Duodenal mucosa (tissue), 2 donors: Measurements from ENCODE around the gene TAS1R1.

Source experiments
- H3K27ac ChIP-seq: one replicate; pipeline ENCODE4 v1.7.0; 2013; ENCODE audit warnings: low read depth, low read length
- H3K27me3 ChIP-seq, 2 donors: one replicate each; pipeline ENCODE4 v1.7.0; 2013; ENCODE audit warnings: low read length in 2 of 2, control low read depth in 1 of 2; ENCODE audit not compliant: insufficient read depth in 2 of 2, control insufficient read depth in 1 of 2
- H3K36me3 ChIP-seq, 2 donors: one replicate each; pipeline ENCODE4 v1.7.0; 2013; ENCODE audit warnings: low read length in 2 of 2, control low read depth in 1 of 2; ENCODE audit not compliant: insufficient read depth in 2 of 2, control insufficient read depth in 1 of 2
- H3K4me1 ChIP-seq, 2 donors: one replicate each; pipeline ENCODE4 v1.7.0; 2013; ENCODE audit warnings: low read length in 2 of 2, control low read depth in 1 of 2; ENCODE audit not compliant: insufficient read depth in 2 of 2, control insufficient read depth in 1 of 2
- H3K4me3 ChIP-seq, 2 donors: one replicate each; pipeline ENCODE4 v1.7.0; 2013; ENCODE audit warnings: low read length in 2 of 2, low read depth in 1 of 2
- H3K9ac ChIP-seq, 2 donors: one replicate each; pipeline ENCODE4 v1.7.0; 2013; ENCODE audit warnings: low read length in 2 of 2, low read depth in 1 of 2
- H3K9me3 ChIP-seq, 2 donors: one replicate each; pipeline ENCODE4 v1.7.0; 2013; ENCODE audit warnings: low read length in 2 of 2, control low read depth in 1 of 2; ENCODE audit not compliant: control insufficient read depth in 1 of 2

TAS1R1 gene

GRCh38 chr1:6510493-6510892 lies 44.6 kb upstream of the TAS1R1 start:
- Histone ChIP-seq H3K27me3 (no peaks in the 10 kb centered on the region), H3K9ac (no peak overlapping the region), H3K27ac (no peak overlapping the region), H3K9me3 (no peaks in the 10 kb centered on the region), H3K4me1 (no peaks in the 10 kb centered on the region), H3K36me3 (no peaks in the 10 kb centered on the region), H3K4me3 (no peak overlapping the region)

GRCh38 chr1:6511056-6511455 lies 44.1 kb upstream of the TAS1R1 start:
- Histone ChIP-seq H3K4me3 (no peak overlapping the region), H3K4me1 (no peaks in the 10 kb centered on the region), H3K27ac (no peak overlapping the region), H3K9ac (no peak overlapping the region), H3K36me3 (no peaks in the 10 kb centered on the region), H3K27me3 (no peaks in the 10 kb centered on the region), H3K9me3 (no peaks in the 10 kb centered on the region)

GRCh38 chr1:6511561-6512244 lies 43.4 kb upstream of the TAS1R1 start:
- Histone ChIP-seq H3K27ac (no peak overlapping the region), H3K9ac (no peak overlapping the region), H3K27me3 (no peaks in the 10 kb centered on the region), H3K9me3 (no peaks in the 10 kb centered on the region), H3K4me3 (no peak overlapping the region), H3K4me1 (no peaks in the 10 kb centered on the region), H3K36me3 (no peaks in the 10 kb centered on the region)

GRCh38 chr1:6512245-6512907 lies 42.7 kb upstream of the TAS1R1 start:
- no peak overlapping the region for H3K9ac ChIP-seq
- no peaks in the 10 kb centered on the region for H3K9me3 ChIP-seq
- no peak overlapping the region for H3K4me3 ChIP-seq
- H3K4me1 ChIP-seq, result no peaks in the 10 kb centered on the region
- no peaks in the 10 kb centered on the region for H3K36me3 ChIP-seq
- no peak overlapping the region for H3K27ac ChIP-seq
- H3K27me3 ChIP-seq, result no peaks in the 10 kb centered on the region

- no peak overlapping the region for H3K9ac ChIP-seq
- no peaks in the 10 kb centered on the region for H3K27me3 ChIP-seq
- no peaks in the 10 kb centered on the region for H3K4me1 ChIP-seq
- H3K36me3 ChIP-seq, result no peaks in the 10 kb centered on the region
- no peaks in the 10 kb centered on the region for H3K9me3 ChIP-seq
- no peak overlapping the region for H3K4me3 ChIP-seq
- H3K27ac ChIP-seq, result no peak overlapping the region
Observed at GRCh38 chr1:6512908-6513280, 42.2 kb upstream of the TAS1R1 start.

GRCh38 chr1:6513320-6513801 lies 41.7 kb upstream of the TAS1R1 start:
- Histone ChIP-seq H3K27me3 (no peaks in the 10 kb centered on the region), H3K36me3 (no peaks in the 10 kb centered on the region), H3K9me3 (no peaks in the 10 kb centered on the region), H3K4me3 (no peak overlapping the region), H3K4me1 (no peaks in the 10 kb centered on the region), H3K9ac (no peak overlapping the region), H3K27ac (no peak overlapping the region)

- H3K36me3 ChIP-seq, result no peaks in the 10 kb centered on the region
- no peak overlapping the region for H3K4me3 ChIP-seq
- H3K27ac ChIP-seq, result no peak overlapping the region
- no peaks in the 10 kb centered on the region for H3K27me3 ChIP-seq
- no peak overlapping the region for H3K9ac ChIP-seq
- H3K9me3 ChIP-seq, result no peaks in the 10 kb centered on the region
- no peaks in the 10 kb centered on the region for H3K4me1 ChIP-seq
Observed at GRCh38 chr1:6515771-6516170, 39.3 kb upstream of the TAS1R1 start.

- H3K4me1 ChIP-seq, result no peaks in the 10 kb centered on the region
- H3K36me3 ChIP-seq, result no peaks in the 10 kb centered on the region
- no peak overlapping the region for H3K4me3 ChIP-seq
Observed at GRCh38 chr1:6517435-6517851, 37.7 kb upstream of the TAS1R1 start.

GRCh38 chr1:6519491-6519934 lies 35.6 kb upstream of the TAS1R1 start:
- no peaks in the 10 kb centered on the region for H3K36me3 ChIP-seq
- H3K4me1 ChIP-seq, result no peaks in the 10 kb centered on the region
- H3K9me3 ChIP-seq, result no peaks in the 10 kb centered on the region
- no peak overlapping the region for H3K4me3 ChIP-seq
- no peak overlapping the region for H3K9ac ChIP-seq
- H3K27me3 ChIP-seq, result no peaks in the 10 kb centered on the region
- no peak overlapping the region for H3K27ac ChIP-seq

More at GRCh38 chr1:6517435-6517851, 37.7 kb upstream of the TAS1R1 start:
- Histone ChIP-seq H3K27me3 (no peaks in the 10 kb centered on the region), H3K9me3 (no peaks in the 10 kb centered on the region), H3K27ac (no peak overlapping the region), H3K9ac (no peak overlapping the region)

GRCh38 chr1:6519935-6520671 lies 35.0 kb upstream of the TAS1R1 start:
- Histone ChIP-seq H3K27me3 (no peaks in the 10 kb centered on the region), H3K27ac (no peak overlapping the region), H3K36me3 (peaks cover 1% of the 10 kb centered on the region in 2 donors), H3K9me3 (no peaks in the 10 kb centered on the region), H3K9ac (no peak overlapping the region), H3K4me1 (no peaks in the 10 kb centered on the region), H3K4me3 (no peak overlapping the region)
